GM18909 (cell line): Measurements from ENCODE around the gene PAEP.
"Not testable (repeated sequence)": the region's sequence is repeated elsewhere in the genome, so short reads cannot be mapped to it uniquely, and the experiment has no call there.

Source experiments
- ATAC-seq: cut with Tn5 transposase; IDR thresholded peaks from one replicate; pipeline ENCODE4 v1.9.1; 2021; ENCODE audit warnings: mild to moderate bottlenecking; ENCODE audit not compliant: unreplicated experiment, poor library complexity

Gene PAEP

GRCh38 chr9:135525241-135526088 lies 36.1 kb upstream of the PAEP start:
- ATAC-seq, result no peak

DNA sequence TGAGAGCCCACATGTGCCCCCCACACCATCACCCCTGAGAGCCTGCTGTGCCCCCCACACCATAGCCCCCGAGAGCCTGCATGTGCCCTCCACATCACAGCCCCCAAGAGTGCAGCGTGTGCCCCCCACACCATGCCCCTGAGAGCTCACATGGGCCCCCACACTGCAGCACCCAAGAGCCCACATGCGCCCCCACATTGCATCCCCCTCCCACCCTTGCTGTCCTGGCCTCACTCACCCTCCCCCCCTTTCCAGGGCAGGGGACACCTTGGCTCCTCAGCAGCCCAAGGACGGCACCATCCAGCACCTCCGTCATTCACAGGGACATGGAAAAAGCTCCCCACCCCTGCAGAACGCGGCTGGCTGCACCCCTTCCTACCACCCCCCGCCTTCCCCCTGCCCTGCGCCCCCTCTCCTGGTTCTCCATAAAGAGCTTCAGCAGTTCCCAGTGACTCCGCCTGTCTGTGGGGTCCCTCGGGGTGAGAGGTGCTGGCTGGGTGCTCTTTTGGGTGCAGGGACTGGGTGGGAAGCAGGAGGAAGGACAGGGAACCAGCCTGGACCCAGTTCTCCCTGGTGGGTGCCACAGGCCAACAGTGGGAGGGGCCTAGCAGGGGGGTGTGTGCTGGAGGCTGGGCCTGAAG lies 35.3 kb upstream of the PAEP start:
- no peak for ATAC-seq

- ATAC-seq, result no peak
These were observed 34.6 kb upstream of the PAEP start for GRCh38 chr9:135526730-135527571.

- ATAC-seq, result not testable (repeated sequence)
These were observed 32.6 kb upstream of the PAEP start for GRCh38 chr9:135528842-135529435.

DNA sequence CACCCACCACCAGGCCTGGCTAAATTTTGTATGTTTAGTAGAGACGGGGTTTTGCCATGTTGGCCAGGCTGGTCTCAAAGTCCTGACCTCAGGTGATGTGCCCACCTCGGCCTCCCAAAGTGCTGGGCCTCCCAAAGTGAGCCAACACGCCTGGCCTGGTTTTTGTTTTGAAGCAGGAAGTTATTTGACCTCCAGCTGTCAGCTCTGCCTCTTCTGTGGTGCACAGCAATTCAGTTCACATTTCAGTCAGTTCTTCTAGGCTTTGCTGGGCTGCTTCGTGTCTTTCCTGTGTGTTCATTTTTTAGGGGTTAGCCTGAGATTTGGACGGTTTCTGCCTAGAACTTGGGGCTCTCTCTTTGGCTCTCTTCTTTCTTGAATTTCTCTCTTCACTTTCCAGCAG lies 31.4 kb upstream of the PAEP start:
- no peak for ATAC-seq

- no peak for ATAC-seq
These were observed 30.5 kb upstream of the PAEP start for GRCh38 chr9:135531096-135531495.

DNA sequence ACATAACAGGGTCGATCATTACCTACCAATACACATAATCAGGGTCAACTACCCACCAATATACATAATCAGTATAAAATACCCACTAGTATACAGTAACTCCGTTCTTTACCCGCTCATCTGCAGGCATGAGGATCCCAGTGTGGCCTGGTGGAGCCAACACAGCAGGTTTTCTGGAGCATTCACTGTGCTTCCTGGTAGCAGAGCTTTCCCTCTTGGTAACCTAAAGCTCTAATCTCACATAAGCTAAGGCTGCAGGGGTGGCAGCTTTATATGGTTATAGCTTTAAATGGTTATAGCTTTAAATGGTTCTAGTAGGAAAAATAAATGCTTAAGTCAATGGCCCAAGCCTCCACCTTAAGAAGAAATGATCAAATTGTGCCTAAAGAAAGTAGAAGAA lies 28.4 kb upstream of the PAEP start:
- no peak for ATAC-seq

GRCh38 chr9:135533674-135534073 lies 27.9 kb upstream of the PAEP start:
- ATAC-seq, result no peak

GRCh38 chr9:135534192-135534711 lies 27.3 kb upstream of the PAEP start:
- ATAC-seq, result not testable (repeated sequence)

DNA sequence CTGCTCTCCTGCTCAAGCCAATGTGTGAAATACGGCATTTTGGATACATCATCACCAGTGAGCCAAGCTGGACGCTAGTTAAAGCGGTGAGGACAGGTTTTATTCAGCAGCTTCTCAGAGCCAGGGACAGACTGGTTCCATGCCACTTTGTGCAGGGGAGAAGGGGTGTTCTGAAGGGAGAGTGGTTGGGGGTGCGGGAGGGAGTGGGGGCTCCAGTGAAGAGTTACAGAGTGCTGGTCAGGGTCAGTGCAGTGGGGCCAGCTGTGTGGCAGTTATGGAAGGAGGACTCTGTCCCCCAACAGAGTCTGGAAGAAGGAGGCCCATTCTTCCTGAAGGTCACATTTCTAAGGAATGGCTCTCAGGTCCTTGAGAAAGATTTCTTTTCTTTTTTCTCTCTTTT lies 26.7 kb upstream of the PAEP start:
- not testable (repeated sequence) for ATAC-seq

GRCh38 chr9:135535631-135536030 lies 25.9 kb upstream of the PAEP start:
- not testable (repeated sequence) for ATAC-seq

GRCh38 chr9:135536216-135536615 lies 25.3 kb upstream of the PAEP start:
- no peak for ATAC-seq

DNA sequence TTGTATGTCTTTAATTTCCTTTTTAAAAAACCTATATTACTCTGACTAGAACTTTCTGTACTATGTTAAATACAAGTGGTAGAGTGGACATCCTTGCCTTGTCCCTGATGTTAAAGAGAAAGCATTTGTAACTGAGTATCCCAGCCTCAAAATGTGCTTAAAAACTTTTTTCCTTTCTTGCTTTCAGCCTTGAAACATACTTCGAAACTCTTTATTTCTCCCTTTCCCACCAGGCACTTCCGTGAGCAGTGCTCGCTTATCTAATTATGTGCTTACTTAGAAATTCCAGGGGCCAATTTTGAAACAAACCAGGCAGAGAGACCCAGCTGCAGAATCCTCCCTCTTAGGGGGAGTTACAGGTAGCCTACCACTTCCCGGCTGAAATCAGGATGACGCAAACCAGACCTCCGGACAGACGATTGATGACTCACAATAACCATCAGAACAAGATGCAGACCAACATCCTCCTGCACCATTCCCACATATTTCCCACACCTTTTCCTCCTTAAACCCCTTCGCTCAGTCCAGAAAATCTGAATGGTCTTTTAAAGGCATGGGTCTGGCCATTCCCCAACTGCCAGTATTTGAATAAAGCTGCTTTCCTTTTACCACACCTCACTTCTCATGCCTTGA lies 18.2 kb upstream of the PAEP start:
- ATAC-seq, result not testable (repeated sequence)

DNA sequence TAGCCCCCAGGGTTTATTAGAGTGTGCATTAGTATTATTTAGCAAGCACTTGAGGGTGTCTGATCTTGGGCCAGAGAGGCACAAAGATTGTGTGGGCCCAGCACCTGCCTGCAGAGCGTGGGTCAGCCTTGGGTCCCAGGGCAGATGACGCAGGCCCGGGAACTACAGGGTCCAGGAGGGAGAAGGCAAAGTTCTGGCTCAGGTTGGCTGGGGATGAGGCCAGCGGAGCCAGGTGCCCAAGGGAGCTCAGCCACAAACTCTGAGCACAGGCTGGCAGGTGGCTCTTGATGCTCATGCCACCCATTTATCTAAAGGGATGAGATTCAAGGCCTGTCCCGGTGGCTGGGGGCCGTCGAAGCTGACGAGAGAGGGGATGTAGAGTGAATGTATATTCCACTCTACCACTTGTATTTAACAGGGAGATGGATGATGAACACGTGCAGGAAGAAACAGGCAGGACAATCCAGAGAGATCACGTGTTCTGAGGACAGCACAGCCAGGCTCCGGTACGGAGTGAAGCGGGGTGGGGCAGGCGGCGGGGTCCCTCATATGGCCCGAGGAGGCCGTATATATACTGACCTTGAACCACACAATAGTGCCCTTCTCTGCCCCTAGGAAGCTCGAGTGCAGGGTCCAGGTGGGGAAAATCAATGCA lies 16.4 kb upstream of the PAEP start:
- no peak for ATAC-seq

GRCh38 chr9:135545646-135546176 lies 15.8 kb upstream of the PAEP start, which contains the start of gene OBP2A:
TSS of gene OBP2A (plus strand) at chr9:135546126. CDS start at chr9:135546181, 55 bp downstream.
- ATAC-seq, result not testable (repeated sequence)

GRCh38 chr9:135546792-135547617 lies 14.6 kb upstream of the PAEP start:
- not testable (repeated sequence) for ATAC-seq

- ATAC-seq, result no peak
These were observed 13.5 kb upstream of the PAEP start for GRCh38 chr9:135547756-135548736.
